Measurements from ENCODE around the gene NUP133.
"Not testable (repeated sequence)": the region's sequence is repeated elsewhere in the genome, so short reads cannot be mapped to it uniquely, and the experiment has no call there.

The NUP133 gene

DNA sequence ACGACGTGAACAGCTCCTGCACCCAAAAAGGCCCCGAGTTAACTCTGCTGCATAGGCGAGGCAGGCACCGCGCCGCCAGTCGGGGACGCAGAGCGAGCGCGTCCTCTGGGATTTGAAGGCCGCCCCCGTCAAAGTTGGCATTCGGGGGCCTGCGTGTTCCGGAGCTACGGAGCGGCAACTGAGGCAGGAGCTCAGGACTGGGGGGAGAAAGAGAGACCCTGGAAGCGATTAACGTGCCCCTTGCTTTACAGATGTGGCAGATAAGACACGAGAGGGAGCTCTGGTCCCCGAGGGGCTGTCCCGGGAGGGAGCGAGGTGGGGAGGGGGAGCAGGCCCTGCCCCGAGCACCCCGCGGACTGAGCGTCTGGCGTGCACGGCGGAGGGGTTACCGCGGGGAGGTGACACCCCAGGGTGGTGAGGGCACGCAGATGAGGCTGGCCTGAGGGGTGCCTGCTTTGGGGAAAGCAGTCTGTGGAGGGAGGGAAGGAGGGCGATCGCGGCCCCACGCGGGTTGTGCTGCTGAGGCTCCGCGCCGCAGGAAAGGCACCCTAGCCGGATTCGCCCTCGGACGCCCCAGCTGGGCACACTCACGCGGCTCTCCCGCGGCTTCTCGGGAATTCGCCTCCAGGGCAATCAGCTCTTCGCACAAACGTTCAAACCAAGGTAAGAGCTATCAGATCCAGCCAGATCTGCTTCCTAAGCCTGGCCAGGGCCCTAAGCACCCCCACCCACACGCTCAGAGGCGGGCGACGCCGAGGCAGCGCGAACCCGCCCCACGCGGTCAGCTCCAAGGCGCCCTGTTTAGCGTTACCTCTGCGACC, 100.7 kb downstream of the NUP133 start:
- no peak for DNase-seq
- no peak for TF ChIP-seq POLR2A (IDR thresholded peaks at IDR 0.05; ENCODE audit: low read length)
- TF ChIP-seq GATA1 (IDR thresholded peaks at IDR 0.05; ENCODE audit: low read depth, low read length): no peak

GRCh38 chr1:229406798-229407197, 101.3 kb downstream of the NUP133 start:
- DNase-seq: no peak
- TF ChIP-seq POLR2A (IDR thresholded peaks at IDR 0.05; ENCODE audit: low read length) (no peak), GATA1 (IDR thresholded peaks at IDR 0.05; ENCODE audit: low read depth, low read length) (no peak)

GRCh38 chr1:229403573-229403972, 104.6 kb downstream of the NUP133 start:
- TF ChIP-seq POLR2A (IDR thresholded peaks at IDR 0.05; ENCODE audit: low read length): no peak
- TF ChIP-seq GATA1 (IDR thresholded peaks at IDR 0.05; ENCODE audit: low read depth, low read length): no peak
- DNase-seq: no peak

GRCh38 chr1:229402993-229403392, 105.1 kb downstream of the NUP133 start:
- TF ChIP-seq GATA1 (IDR thresholded peaks at IDR 0.05; ENCODE audit: low read depth, low read length) (no peak), POLR2A (IDR thresholded peaks at IDR 0.05; ENCODE audit: low read length) (no peak)
- no peak for DNase-seq

GRCh38 chr1:229402329-229402728, 105.8 kb downstream of the NUP133 start:
- not testable (repeated sequence) for DNase-seq

- no peak for TF ChIP-seq GATA1 (IDR thresholded peaks at IDR 0.05; ENCODE audit: low read depth, low read length)
- no peak for TF ChIP-seq POLR2A (IDR thresholded peaks at IDR 0.05; ENCODE audit: low read length)
Observed at GRCh38 chr1:229397762-229398161, 110.4 kb downstream of the NUP133 start.

DNA sequence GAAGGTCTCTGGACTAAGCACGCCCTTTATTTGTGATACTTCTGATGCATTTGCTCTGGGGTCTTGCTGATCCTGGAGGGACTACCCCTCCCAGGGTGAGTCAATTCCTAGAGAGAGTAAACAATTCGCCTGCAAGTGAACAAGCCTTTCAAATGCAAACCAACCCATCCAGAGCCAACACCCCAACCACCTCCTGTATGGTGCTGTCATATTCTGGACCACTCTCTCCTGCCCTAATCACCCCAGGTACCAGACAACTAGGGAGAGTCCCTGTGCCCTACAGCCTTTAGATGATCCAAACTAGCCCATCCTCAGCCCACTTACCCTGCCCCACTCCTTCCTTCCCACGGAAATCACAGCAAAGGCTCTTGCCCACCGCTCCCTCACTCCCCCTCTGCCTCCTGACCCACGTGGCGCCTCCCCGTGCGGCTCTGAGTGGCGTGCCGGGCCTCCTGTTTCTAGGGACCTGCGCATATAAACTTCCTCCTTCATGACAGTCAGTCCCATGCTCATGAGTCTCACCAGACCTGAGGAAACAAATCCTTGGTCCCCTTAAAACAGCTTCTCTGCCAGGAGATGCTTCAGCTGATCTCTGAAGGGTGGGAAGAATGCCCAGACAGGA, 111.4 kb downstream of the NUP133 start:
- no peak for TF ChIP-seq GATA1 (IDR thresholded peaks at IDR 0.05; ENCODE audit: low read depth, low read length)
- no peak for TF ChIP-seq POLR2A (IDR thresholded peaks at IDR 0.05; ENCODE audit: low read length)

More at GRCh38 chr1:229397762-229398161, 110.4 kb downstream of the NUP133 start:
- DNase-seq: no peak

DNA sequence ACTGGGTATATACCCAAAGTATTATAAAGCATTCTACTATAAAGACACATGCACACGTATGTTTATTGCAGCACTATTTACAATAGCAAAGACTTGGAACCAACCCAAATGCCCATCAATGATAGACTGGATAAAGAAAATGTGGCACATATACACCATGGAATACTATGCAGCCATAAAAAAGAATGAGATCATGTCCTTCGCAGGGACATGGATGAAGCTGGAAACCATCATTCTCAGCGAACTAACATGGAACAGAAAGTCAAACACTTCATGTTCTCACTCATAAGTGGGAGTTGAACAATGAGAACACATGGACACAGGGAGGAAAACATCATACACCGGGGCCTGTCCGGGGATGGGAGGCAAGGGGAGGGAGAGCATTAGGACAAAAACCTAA, 113.6 kb downstream of the NUP133 start:
- DNase-seq: not testable (repeated sequence)

More for the DNA sequence above, 111.4 kb downstream of the NUP133 start:
- DNase-seq: no peak

GRCh38 chr1:229392936-229393335, 115.2 kb downstream of the NUP133 start:
- no peak for DNase-seq
- no peak for TF ChIP-seq POLR2A (IDR thresholded peaks at IDR 0.05; ENCODE audit: low read length)
- TF ChIP-seq GATA1 (IDR thresholded peaks at IDR 0.05; ENCODE audit: low read depth, low read length): no peak
